ENCODE data around the gene KLKB1.
"Not testable (repeated sequence)": the region's sequence is repeated elsewhere in the genome, so short reads cannot be mapped to it uniquely, and the experiment has no call there.

KLKB1 gene

DNA sequence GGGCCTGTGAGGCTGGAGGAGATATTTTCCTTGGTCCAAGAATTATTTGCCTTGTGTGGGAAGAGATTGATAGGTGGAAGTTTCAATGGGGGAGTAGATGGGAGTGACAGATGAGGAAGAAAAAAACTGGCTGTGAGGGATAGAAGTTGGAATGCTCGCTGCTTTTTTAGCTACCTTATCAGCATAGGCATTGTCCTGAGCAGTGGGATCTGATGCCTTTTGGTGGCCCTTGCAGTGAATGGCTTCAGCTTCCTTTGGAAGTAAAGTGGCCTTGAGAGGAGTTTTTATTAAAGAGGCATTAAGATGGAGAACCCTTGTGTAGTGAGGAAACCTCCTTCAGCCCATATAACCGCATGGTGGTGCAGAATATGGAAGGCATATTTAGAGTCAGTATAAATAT is 16.0 kb downstream of the KLKB1 start:
- TF ChIP-seq, protein P1, sequence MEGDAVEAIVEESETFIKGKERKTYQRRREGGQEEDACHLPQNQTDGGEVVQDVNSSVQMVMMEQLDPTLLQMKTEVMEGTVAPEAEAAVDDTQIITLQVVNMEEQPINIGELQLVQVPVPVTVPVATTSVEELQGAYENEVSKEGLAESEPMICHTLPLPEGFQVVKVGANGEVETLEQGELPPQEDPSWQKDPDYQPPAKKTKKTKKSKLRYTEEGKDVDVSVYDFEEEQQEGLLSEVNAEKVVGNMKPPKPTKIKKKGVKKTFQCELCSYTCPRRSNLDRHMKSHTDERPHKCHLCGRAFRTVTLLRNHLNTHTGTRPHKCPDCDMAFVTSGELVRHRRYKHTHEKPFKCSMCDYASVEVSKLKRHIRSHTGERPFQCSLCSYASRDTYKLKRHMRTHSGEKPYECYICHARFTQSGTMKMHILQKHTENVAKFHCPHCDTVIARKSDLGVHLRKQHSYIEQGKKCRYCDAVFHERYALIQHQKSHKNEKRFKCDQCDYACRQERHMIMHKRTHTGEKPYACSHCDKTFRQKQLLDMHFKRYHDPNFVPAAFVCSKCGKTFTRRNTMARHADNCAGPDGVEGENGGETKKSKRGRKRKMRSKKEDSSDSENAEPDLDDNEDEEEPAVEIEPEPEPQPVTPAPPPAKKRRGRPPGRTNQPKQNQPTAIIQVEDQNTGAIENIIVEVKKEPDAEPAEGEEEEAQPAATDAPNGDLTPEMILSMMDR (conservative IDR thresholded peaks at IDR 0.05) = no peak
- no peak for TF ChIP-seq ZFX (IDR thresholded peaks at IDR 0.05)
- no peak overlapping the region for H3K27ac ChIP-seq

DNA sequence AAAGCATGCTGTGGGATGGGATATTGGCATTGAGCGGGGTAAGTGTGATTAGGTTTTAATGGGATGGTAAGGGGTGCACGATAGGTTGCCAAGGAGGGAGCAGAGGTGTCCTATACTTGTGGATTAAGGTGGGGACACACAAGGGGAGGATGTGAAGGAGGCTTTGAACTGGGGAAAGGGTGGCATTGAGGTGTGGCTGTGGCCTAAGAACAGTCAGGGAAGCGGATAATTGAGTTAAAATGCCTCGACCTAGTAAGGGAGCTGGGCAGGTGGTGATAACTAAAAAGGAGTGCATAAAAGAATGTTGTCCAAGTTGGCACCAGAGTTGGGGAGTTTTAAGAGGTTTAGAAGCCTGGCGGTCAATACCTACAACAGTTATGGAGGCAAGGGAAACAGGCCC is 17.5 kb downstream of the KLKB1 start:
- TF ChIP-seq, protein P1 (conservative IDR thresholded peaks at IDR 0.05) = no peak
- no peak for TF ChIP-seq ZFX (IDR thresholded peaks at IDR 0.05)
- no peak overlapping the region for H3K27ac ChIP-seq

DNA sequence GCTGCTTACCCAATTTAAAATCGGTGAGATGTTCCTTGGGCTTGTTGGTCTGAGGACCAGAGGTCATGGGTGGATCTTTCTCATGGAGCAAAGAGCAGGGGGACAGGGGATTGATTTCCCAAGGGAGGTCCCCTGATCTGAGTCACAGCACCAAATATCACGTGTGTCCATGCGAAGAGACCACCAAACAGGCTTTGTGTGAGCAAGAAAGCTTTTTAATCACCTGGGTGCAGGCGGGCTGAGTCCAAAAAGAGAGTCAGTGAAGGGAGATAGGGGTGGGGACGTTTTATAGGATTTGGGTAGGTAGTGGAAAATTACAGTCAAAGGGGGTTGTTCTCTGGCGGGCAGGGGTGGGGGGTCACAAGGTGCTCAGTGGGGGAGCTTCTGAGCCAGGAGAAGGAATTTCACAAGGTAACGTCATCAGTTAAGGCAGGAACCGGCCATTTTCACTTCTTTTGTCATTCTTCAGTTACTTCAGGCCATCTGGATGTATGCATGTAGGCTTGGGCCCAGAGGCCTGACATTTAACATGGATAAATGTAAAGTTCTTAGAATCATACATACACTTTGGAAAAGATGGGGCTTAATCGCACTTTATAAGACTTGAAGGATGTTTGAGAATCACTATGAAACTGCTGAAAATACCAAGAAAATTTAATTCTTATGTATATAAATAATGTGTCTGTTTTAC is 19.9 kb downstream of the KLKB1 start:
- not testable (repeated sequence) for H3K27ac ChIP-seq

DNA sequence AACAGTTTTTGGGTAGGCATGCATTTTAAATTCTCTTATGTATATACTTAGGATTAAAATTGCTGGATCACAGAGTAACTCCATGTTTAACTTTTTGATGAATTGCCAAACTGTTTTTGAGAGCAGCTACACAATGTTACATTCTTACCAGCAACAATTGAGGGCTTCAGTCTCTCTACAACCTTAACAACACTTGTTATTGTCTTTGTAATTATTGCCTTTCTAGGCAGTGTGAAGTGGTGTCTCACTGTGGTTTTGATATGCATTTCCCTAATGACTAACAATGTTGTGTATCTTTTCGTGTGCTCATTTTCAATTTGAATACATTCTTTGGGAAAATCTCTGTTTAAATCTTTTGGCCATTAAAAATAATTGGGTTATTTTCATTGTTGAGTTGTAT is 21.3 kb downstream of the KLKB1 start:
- no peak for TF ChIP-seq ZFX (IDR thresholded peaks at IDR 0.05)
- TF ChIP-seq, protein P1 (conservative IDR thresholded peaks at IDR 0.05) = no peak

DNA sequence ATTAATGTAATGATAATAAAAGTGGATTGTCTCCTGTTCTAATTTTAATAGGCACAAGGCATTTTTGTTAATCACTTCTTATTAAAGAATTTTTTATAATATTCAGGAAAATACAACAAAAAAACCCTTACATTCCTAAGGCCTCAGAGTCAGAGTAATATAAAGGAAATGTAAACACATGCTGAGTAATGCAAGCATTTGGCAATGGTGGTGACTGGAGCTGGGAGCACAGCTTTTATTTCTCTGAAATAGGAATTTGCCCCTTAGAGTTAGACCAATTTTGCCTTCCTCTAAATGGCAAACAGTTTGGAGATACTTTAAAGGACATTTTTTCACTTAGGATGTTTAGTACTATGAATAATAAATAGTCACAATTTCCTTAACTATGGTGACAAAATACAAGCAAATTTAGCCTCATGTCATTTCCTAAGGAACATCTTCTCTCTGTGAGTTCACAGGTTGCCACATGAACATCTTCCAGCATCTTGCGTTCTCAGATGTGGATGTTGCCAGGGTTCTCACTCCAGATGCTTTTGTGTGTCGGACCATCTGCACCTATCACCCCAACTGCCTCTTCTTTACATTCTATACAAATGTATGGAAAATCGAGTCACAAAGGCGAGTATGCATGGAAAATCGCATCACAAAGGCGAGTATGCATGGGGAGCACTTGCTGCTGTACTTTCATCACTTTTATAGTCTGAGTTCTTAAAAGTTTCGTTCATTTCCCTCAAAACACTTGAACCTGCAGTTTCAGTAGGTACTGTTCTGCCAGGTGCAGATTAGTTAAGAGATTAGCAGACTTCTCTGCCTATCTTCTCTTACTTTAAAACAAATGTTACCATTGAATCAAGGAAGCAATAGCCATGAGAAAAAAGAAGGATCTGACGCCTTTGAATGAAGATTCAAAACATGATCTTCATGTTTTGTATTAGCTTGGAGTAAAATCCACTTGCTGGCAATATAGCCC is 22.8 kb downstream of the KLKB1 start:
- TF ChIP-seq ZFX (IDR thresholded peaks at IDR 0.05) = no peak
- TF ChIP-seq, protein P1 (conservative IDR thresholded peaks at IDR 0.05) = no peak
- H3K27ac ChIP-seq = no peak overlapping the region

More for the DNA sequence above, 21.3 kb downstream of the KLKB1 start:
- no peak overlapping the region for H3K27ac ChIP-seq

DNA sequence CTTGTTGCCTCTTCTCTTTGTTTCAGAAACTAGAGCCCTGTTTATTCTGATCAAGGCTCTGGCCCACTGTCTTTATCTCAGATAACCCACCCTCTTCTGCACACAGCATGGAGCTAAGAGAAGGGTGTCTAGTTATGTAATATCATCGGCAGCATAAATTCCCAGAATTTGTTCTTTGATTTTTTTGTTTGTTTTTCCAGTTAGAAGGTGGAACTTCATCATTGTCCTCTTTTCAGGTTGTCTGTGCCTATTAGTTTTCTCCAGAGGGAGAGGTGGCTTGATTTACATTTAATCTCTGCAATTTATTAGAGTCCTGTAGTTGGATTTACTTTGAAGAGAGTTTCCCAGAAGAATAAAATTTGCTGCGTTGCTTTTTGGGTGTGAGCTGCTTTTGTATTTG is 23.5 kb downstream of the KLKB1 start:
- TF ChIP-seq, protein P1 (conservative IDR thresholded peaks at IDR 0.05) = no peak
- TF ChIP-seq ZFX (IDR thresholded peaks at IDR 0.05) = no peak
- H3K27ac ChIP-seq = no peak overlapping the region

DNA sequence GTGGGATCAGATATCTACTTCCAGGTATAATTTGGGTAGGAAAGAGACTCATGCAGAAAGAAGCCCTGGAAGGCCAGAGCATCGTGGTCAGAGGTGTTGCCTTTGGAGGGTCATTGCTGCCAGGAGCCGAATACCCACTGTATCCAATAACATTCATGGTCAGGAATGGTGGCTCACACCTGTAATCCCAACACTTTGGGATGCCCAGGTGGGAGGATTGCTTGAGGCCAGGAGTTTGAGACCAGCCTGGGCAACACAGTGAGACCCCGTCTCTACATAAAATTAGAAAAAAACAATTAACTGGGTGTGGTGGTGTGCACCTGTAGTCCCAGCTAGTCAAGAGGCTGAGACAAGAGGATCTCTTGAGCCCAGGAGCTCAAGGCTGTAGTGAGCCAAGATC is 27.8 kb downstream of the KLKB1 start:
- H3K27ac ChIP-seq = no peak overlapping the region
- TF ChIP-seq, protein P1 (conservative IDR thresholded peaks at IDR 0.05) = no peak
- TF ChIP-seq ZFX (IDR thresholded peaks at IDR 0.05) = no peak

Data from C4-2B (cell line).